ENCODE measurements around the gene ARHGEF10L.

The ARHGEF10L gene

GRCh38 chr1:17732475-17732874 is 193.0 kb downstream of the ARHGEF10L start:
- no peak overlapping the region for H3K4me3 ChIP-seq (ENCODE audit: low read depth, low read length)
- POLR2A ChIA-PET: no interaction called here
- CTCF ChIA-PET: no interaction called here
- peak; percentile 4 for DNase-seq (ENCODE audit: low read depth, low spot score)
- TF ChIP-seq CTCF (IDR thresholded peaks at IDR 0.05; ENCODE audit: insufficient read depth, low read length, missing control alignments): no peak

GRCh38 chr1:17733661-17734060 is 194.2 kb downstream of the ARHGEF10L start:
- POLR2A ChIA-PET: no interaction called here
- CTCF ChIA-PET: no interaction called here
- DNase-seq (ENCODE audit: low read depth, low spot score): no peak
- TF ChIP-seq CTCF (IDR thresholded peaks at IDR 0.05; ENCODE audit: insufficient read depth, low read length, missing control alignments): no peak
- H3K4me3 ChIP-seq (ENCODE audit: low read depth, low read length): no peak overlapping the region

- CTCF ChIA-PET: no interaction called here
- H3K4me3 ChIP-seq (ENCODE audit: low read depth, low read length): no peak overlapping the region
- DNase-seq (ENCODE audit: low read depth, low spot score): no peak
- no peak for TF ChIP-seq CTCF (IDR thresholded peaks at IDR 0.05; ENCODE audit: insufficient read depth, low read length, missing control alignments)
- POLR2A ChIA-PET: no interaction called here
Observed at GRCh38 chr1:17734609-17735008, 195.1 kb downstream of the ARHGEF10L start.

- DNase-seq (ENCODE audit: low read depth, low spot score): no peak
- no peak overlapping the region for H3K4me3 ChIP-seq (ENCODE audit: low read depth, low read length)
- no peak for TF ChIP-seq CTCF (IDR thresholded peaks at IDR 0.05; ENCODE audit: insufficient read depth, low read length, missing control alignments)
- ChIA-PET POLR2A (no interaction called here), CTCF (interaction anchor here (0.9 kb wide), 1 partner anchor 11 kb away, joined by 4 read pairs; no protein-coding TSS in a partner anchor)
Observed at GRCh38 chr1:17735348-17735747, 195.8 kb downstream of the ARHGEF10L start.

GRCh38 chr1:17735793-17736192 is 196.3 kb downstream of the ARHGEF10L start:
- no peak for TF ChIP-seq CTCF (IDR thresholded peaks at IDR 0.05; ENCODE audit: insufficient read depth, low read length, missing control alignments)
- CTCF ChIA-PET: interaction anchor here (0.9 kb wide), 1 partner anchor 10 kb away, joined by 4 read pairs; no protein-coding TSS in a partner anchor
- POLR2A ChIA-PET: no interaction called here
- H3K4me3 ChIP-seq (ENCODE audit: low read depth, low read length): no peak overlapping the region
- no peak for DNase-seq (ENCODE audit: low read depth, low spot score)

- no peak overlapping the region for H3K4me3 ChIP-seq (ENCODE audit: low read depth, low read length)
- ChIA-PET POLR2A (no interaction called here), CTCF (no interaction called here)
- no peak for DNase-seq (ENCODE audit: low read depth, low spot score)
- no peak for TF ChIP-seq CTCF (IDR thresholded peaks at IDR 0.05; ENCODE audit: insufficient read depth, low read length, missing control alignments)
Observed at GRCh38 chr1:17736625-17737024, 197.1 kb downstream of the ARHGEF10L start.

Data from AG04449 (cell line).